ENCODE measurements around the gene UNC13C. TPM values are rescaled to one million over a fixed set of nuclear protein-coding genes. Genes with fewer than 3 reads are reported as not detected.

Gene UNC13C
- total and polyA plus RNA-seq, 4 donors, result 0.05 to 16.0 (median 0.12) TPM; not detected in 1

- no peaks in the 10 kb centered on the region for H3K36me3 ChIP-seq (ENCODE audit: control insufficient read depth in 4 of 4, insufficient read depth in 4 of 4, low read length in 4 of 4)
- H3K9ac ChIP-seq (ENCODE audit: insufficient read depth in 1 of 2, low read length in 2 of 2), result no peak overlapping the region
- no peaks in the 10 kb centered on the region for H3K9me3 ChIP-seq (ENCODE audit: control insufficient read depth in 4 of 4, insufficient read depth in 3 of 4, low read length in 3 of 4)
- no peak for ATAC-seq (ENCODE audit: insufficient read depth, low FRiP score)
- 75 to 88% methylated on average over 3 of the region's 3 CpGs for WGBS, 2 donors
- no peak for DNase-seq
- H3K27me3 ChIP-seq (ENCODE audit: control insufficient read depth in 3 of 3, insufficient read depth in 3 of 3, low read length in 2 of 3), result no peaks in the 10 kb centered on the region
- no peak overlapping the region for H3K4me3 ChIP-seq
- no peak overlapping the region for H3K27ac ChIP-seq (ENCODE audit: low read depth in 1 of 2, low read length in 1 of 2)
- no peaks in the 10 kb centered on the region for H3K4me1 ChIP-seq (ENCODE audit: control insufficient read depth in 5 of 5, insufficient read depth in 5 of 5, low read length in 5 of 5)
- no peak for TF ChIP-seq CTCF (IDR thresholded peaks at IDR 0.05; ENCODE audit: control extremely low read depth, extremely low read depth)
These were observed 369.0 kb downstream of the UNC13C start for GRCh38 chr15:54347082-54347827.

GRCh38 chr15:54353726-54354125, 375.5 kb downstream of the UNC13C start:
- no peak for DNase-seq
- ATAC-seq (ENCODE audit: insufficient read depth, low FRiP score), result no peak
- no peaks in the 10 kb centered on the region for H3K27me3 ChIP-seq (ENCODE audit: control insufficient read depth in 3 of 3, insufficient read depth in 3 of 3, low read length in 2 of 3)
- H3K4me3 ChIP-seq, result no peak overlapping the region
- peaks cover 0 to 4% (median 0%) of the 10 kb centered on the region in 4 donors for H3K9me3 ChIP-seq (ENCODE audit: control insufficient read depth in 4 of 4, insufficient read depth in 3 of 4, low read length in 3 of 4)
- TF ChIP-seq CTCF (IDR thresholded peaks at IDR 0.05; ENCODE audit: control extremely low read depth, extremely low read depth), result no peak
- H3K4me1 ChIP-seq (ENCODE audit: control insufficient read depth in 5 of 5, insufficient read depth in 5 of 5, low read length in 5 of 5), result no peaks in the 10 kb centered on the region
- no peak overlapping the region for H3K27ac ChIP-seq (ENCODE audit: low read depth in 1 of 2, low read length in 1 of 2)
- H3K9ac ChIP-seq (ENCODE audit: insufficient read depth in 1 of 2, low read length in 2 of 2), result no peak overlapping the region
- 85 to 92% methylated on average over 2 of the region's 2 CpGs for WGBS, 2 donors
- H3K36me3 ChIP-seq (ENCODE audit: control insufficient read depth in 4 of 4, insufficient read depth in 4 of 4, low read length in 4 of 4), result peaks cover 0 to 2% (median 0%) of the 10 kb centered on the region in 4 donors

- H3K27ac ChIP-seq (ENCODE audit: low read depth in 1 of 2, low read length in 1 of 2), result no peak overlapping the region
- H3K9ac ChIP-seq (ENCODE audit: insufficient read depth in 1 of 2, low read length in 2 of 2), result no peak overlapping the region
- peaks cover 0 to 4% (median 0%) of the 10 kb centered on the region in 4 donors for H3K9me3 ChIP-seq (ENCODE audit: control insufficient read depth in 4 of 4, insufficient read depth in 3 of 4, low read length in 3 of 4)
- no peak for TF ChIP-seq CTCF (IDR thresholded peaks at IDR 0.05; ENCODE audit: control extremely low read depth, extremely low read depth)
- no peaks in the 10 kb centered on the region for H3K4me1 ChIP-seq (ENCODE audit: control insufficient read depth in 5 of 5, insufficient read depth in 5 of 5, low read length in 5 of 5)
- H3K36me3 ChIP-seq (ENCODE audit: control insufficient read depth in 4 of 4, insufficient read depth in 4 of 4, low read length in 4 of 4), result peaks cover 0 to 2% (median 0%) of the 10 kb centered on the region in 4 donors
- DNase-seq (no peak), ATAC-seq (ENCODE audit: insufficient read depth, low FRiP score) (no peak)
- no peak overlapping the region for H3K4me3 ChIP-seq
- H3K27me3 ChIP-seq (ENCODE audit: control insufficient read depth in 3 of 3, insufficient read depth in 3 of 3, low read length in 2 of 3), result no peaks in the 10 kb centered on the region
- WGBS, 2 donors, result 87 to 89% methylated on average over 1 of the region's 1 CpG
These were observed 376.1 kb downstream of the UNC13C start for GRCh38 chr15:54354341-54354740.

Measured in lung (tissue), 12 donors.